ENCODE data around the gene LYZL1.

Gene LYZL1

DNA sequence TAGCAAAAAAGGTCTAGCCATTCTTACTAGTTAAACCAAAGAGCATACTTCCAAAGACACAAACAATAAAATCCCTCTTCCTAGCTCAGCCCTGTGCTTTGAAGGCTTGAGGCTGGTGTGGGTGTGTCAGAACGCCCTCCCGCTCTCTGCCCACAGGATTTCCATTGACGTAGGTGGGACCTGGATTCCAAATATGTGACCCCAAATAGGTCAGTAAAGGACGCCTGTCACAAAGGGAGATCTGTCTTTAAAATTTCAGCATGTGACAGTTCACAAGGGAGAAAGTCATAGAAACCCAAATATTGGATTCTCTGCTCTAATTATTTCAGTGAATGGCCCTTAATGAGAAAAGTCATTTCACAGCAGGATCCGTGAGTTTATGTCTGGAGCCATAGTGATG lies 39.9 kb upstream of the LYZL1 start:
- Histone ChIP-seq H3K36me3 (ENCODE audit: control insufficient read depth, insufficient read depth, low read length) (no peaks in the 10 kb centered on the region), H3K9me3 (ENCODE audit: control insufficient read depth, low read length) (no peaks in the 10 kb centered on the region), H3K27ac (ENCODE audit: insufficient read depth, low read length, poor library complexity, severe bottlenecking) (no peak overlapping the region), H3K4me3 (ENCODE audit: insufficient read depth, low read depth, low read length, poor library complexity, severe bottlenecking) (no peak overlapping the region), H3K4me1 (ENCODE audit: control insufficient read depth, insufficient read depth, low read length, poor library complexity, severe bottlenecking) (no peaks in the 10 kb centered on the region), H3K27me3 (replicated peaks; ENCODE audit: control insufficient read depth, insufficient read depth, low read length, poor library complexity, severe bottlenecking) (peaks cover 4% of the 10 kb centered on the region)
- no peak for DNase-seq

- Histone ChIP-seq H3K27ac (ENCODE audit: insufficient read depth, low read length, poor library complexity, severe bottlenecking) (no peak overlapping the region), H3K36me3 (ENCODE audit: control insufficient read depth, insufficient read depth, low read length) (no peaks in the 10 kb centered on the region), H3K4me1 (ENCODE audit: control insufficient read depth, insufficient read depth, low read length, poor library complexity, severe bottlenecking) (no peaks in the 10 kb centered on the region), H3K4me3 (ENCODE audit: insufficient read depth, low read depth, low read length, poor library complexity, severe bottlenecking) (no peak overlapping the region), H3K9me3 (ENCODE audit: control insufficient read depth, low read length) (no peaks in the 10 kb centered on the region), H3K27me3 (replicated peaks; ENCODE audit: control insufficient read depth, insufficient read depth, low read length, poor library complexity, severe bottlenecking) (peaks cover 4% of the 10 kb centered on the region)
- no peak for DNase-seq
Observed at GRCh38 chr10:29250066-29250465, 38.8 kb upstream of the LYZL1 start.

- Histone ChIP-seq H3K27ac (ENCODE audit: insufficient read depth, low read length, poor library complexity, severe bottlenecking) (no peak overlapping the region), H3K27me3 (replicated peaks; ENCODE audit: control insufficient read depth, insufficient read depth, low read length, poor library complexity, severe bottlenecking) (no peaks in the 10 kb centered on the region), H3K9me3 (ENCODE audit: control insufficient read depth, low read length) (no peaks in the 10 kb centered on the region), H3K4me1 (ENCODE audit: control insufficient read depth, insufficient read depth, low read length, poor library complexity, severe bottlenecking) (no peaks in the 10 kb centered on the region), H3K36me3 (ENCODE audit: control insufficient read depth, insufficient read depth, low read length) (no peaks in the 10 kb centered on the region), H3K4me3 (ENCODE audit: insufficient read depth, low read depth, low read length, poor library complexity, severe bottlenecking) (no peak overlapping the region)
- DNase-seq = no peak
Observed at GRCh38 chr10:29252811-29253689, 35.8 kb upstream of the LYZL1 start.

- Histone ChIP-seq H3K4me1 (ENCODE audit: control insufficient read depth, insufficient read depth, low read length, poor library complexity, severe bottlenecking) (no peaks in the 10 kb centered on the region), H3K4me3 (ENCODE audit: insufficient read depth, low read depth, low read length, poor library complexity, severe bottlenecking) (no peak overlapping the region), H3K36me3 (ENCODE audit: control insufficient read depth, insufficient read depth, low read length) (no peaks in the 10 kb centered on the region), H3K9me3 (ENCODE audit: control insufficient read depth, low read length) (no peaks in the 10 kb centered on the region), H3K27ac (ENCODE audit: insufficient read depth, low read length, poor library complexity, severe bottlenecking) (no peak overlapping the region), H3K27me3 (replicated peaks; ENCODE audit: control insufficient read depth, insufficient read depth, low read length, poor library complexity, severe bottlenecking) (no peaks in the 10 kb centered on the region)
- no peak for DNase-seq
Observed at GRCh38 chr10:29253690-29254029, 35.2 kb upstream of the LYZL1 start.

- H3K36me3 ChIP-seq (ENCODE audit: control insufficient read depth, insufficient read depth, low read length) = no peaks in the 10 kb centered on the region
- no peaks in the 10 kb centered on the region for H3K9me3 ChIP-seq (ENCODE audit: control insufficient read depth, low read length)
- no peaks in the 10 kb centered on the region for H3K4me1 ChIP-seq (ENCODE audit: control insufficient read depth, insufficient read depth, low read length, poor library complexity, severe bottlenecking)
- no peak overlapping the region for H3K27ac ChIP-seq (ENCODE audit: insufficient read depth, low read length, poor library complexity, severe bottlenecking)
- DNase-seq = no peak
- H3K27me3 ChIP-seq (replicated peaks; ENCODE audit: control insufficient read depth, insufficient read depth, low read length, poor library complexity, severe bottlenecking) = no peaks in the 10 kb centered on the region
- no peak overlapping the region for H3K4me3 ChIP-seq (ENCODE audit: insufficient read depth, low read depth, low read length, poor library complexity, severe bottlenecking)
Observed at GRCh38 chr10:29254123-29255046, 34.5 kb upstream of the LYZL1 start.

- no peak overlapping the region for H3K27ac ChIP-seq (ENCODE audit: insufficient read depth, low read length, poor library complexity, severe bottlenecking)
- H3K36me3 ChIP-seq (ENCODE audit: control insufficient read depth, insufficient read depth, low read length) = no peaks in the 10 kb centered on the region
- H3K27me3 ChIP-seq (replicated peaks; ENCODE audit: control insufficient read depth, insufficient read depth, low read length, poor library complexity, severe bottlenecking) = no peaks in the 10 kb centered on the region
- no peaks in the 10 kb centered on the region for H3K9me3 ChIP-seq (ENCODE audit: control insufficient read depth, low read length)
- H3K4me3 ChIP-seq (ENCODE audit: insufficient read depth, low read depth, low read length, poor library complexity, severe bottlenecking) = no peak overlapping the region
- H3K4me1 ChIP-seq (ENCODE audit: control insufficient read depth, insufficient read depth, low read length, poor library complexity, severe bottlenecking) = no peaks in the 10 kb centered on the region
- no peak for DNase-seq
Observed at GRCh38 chr10:29255104-29255503, 33.8 kb upstream of the LYZL1 start.

GRCh38 chr10:29256019-29256418 lies 32.9 kb upstream of the LYZL1 start:
- H3K4me1 ChIP-seq (ENCODE audit: control insufficient read depth, insufficient read depth, low read length, poor library complexity, severe bottlenecking) = no peaks in the 10 kb centered on the region
- H3K36me3 ChIP-seq (ENCODE audit: control insufficient read depth, insufficient read depth, low read length) = no peaks in the 10 kb centered on the region
- no peak overlapping the region for H3K4me3 ChIP-seq (ENCODE audit: insufficient read depth, low read depth, low read length, poor library complexity, severe bottlenecking)
- H3K27me3 ChIP-seq (replicated peaks; ENCODE audit: control insufficient read depth, insufficient read depth, low read length, poor library complexity, severe bottlenecking) = no peaks in the 10 kb centered on the region
- H3K9me3 ChIP-seq (ENCODE audit: control insufficient read depth, low read length) = no peaks in the 10 kb centered on the region
- no peak overlapping the region for H3K27ac ChIP-seq (ENCODE audit: insufficient read depth, low read length, poor library complexity, severe bottlenecking)
- DNase-seq = no peak

- no peaks in the 10 kb centered on the region for H3K27me3 ChIP-seq (replicated peaks; ENCODE audit: control insufficient read depth, insufficient read depth, low read length, poor library complexity, severe bottlenecking)
- H3K36me3 ChIP-seq (ENCODE audit: control insufficient read depth, insufficient read depth, low read length) = no peaks in the 10 kb centered on the region
- H3K27ac ChIP-seq (ENCODE audit: insufficient read depth, low read length, poor library complexity, severe bottlenecking) = no peak overlapping the region
- DNase-seq = no peak
- no peaks in the 10 kb centered on the region for H3K9me3 ChIP-seq (ENCODE audit: control insufficient read depth, low read length)
- H3K4me1 ChIP-seq (ENCODE audit: control insufficient read depth, insufficient read depth, low read length, poor library complexity, severe bottlenecking) = no peaks in the 10 kb centered on the region
- H3K4me3 ChIP-seq (ENCODE audit: insufficient read depth, low read depth, low read length, poor library complexity, severe bottlenecking) = no peak overlapping the region
Observed at GRCh38 chr10:29256586-29256985, 32.3 kb upstream of the LYZL1 start.

- no peaks in the 10 kb centered on the region for H3K4me1 ChIP-seq (ENCODE audit: control insufficient read depth, insufficient read depth, low read length, poor library complexity, severe bottlenecking)
- no peaks in the 10 kb centered on the region for H3K36me3 ChIP-seq (ENCODE audit: control insufficient read depth, insufficient read depth, low read length)
- no peaks in the 10 kb centered on the region for H3K27me3 ChIP-seq (replicated peaks; ENCODE audit: control insufficient read depth, insufficient read depth, low read length, poor library complexity, severe bottlenecking)
- DNase-seq = no peak
- no peak overlapping the region for H3K27ac ChIP-seq (ENCODE audit: insufficient read depth, low read length, poor library complexity, severe bottlenecking)
- no peaks in the 10 kb centered on the region for H3K9me3 ChIP-seq (ENCODE audit: control insufficient read depth, low read length)
- no peak overlapping the region for H3K4me3 ChIP-seq (ENCODE audit: insufficient read depth, low read depth, low read length, poor library complexity, severe bottlenecking)
Observed at GRCh38 chr10:29257106-29257783, 31.6 kb upstream of the LYZL1 start.

DNA sequence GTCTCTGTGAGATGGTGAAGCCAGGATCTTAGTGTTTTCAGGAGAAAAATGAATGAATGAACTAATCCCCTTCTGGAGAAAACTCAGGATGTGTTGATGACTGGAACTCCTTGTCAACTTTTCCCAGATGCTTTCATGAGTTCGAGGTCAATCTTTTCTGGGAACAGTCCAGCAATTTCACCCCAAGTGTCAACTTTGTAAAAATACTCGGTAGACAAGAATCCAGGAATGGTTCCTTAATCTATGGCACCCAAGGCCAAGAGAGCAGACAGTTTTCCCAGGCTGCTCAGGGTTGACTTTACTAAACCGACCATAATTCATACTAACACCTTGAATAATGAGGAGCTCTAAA lies 31.1 kb upstream of the LYZL1 start:
- no peaks in the 10 kb centered on the region for H3K36me3 ChIP-seq (ENCODE audit: control insufficient read depth, insufficient read depth, low read length)
- DNase-seq = no peak
- no peak overlapping the region for H3K4me3 ChIP-seq (ENCODE audit: insufficient read depth, low read depth, low read length, poor library complexity, severe bottlenecking)
- no peak overlapping the region for H3K27ac ChIP-seq (ENCODE audit: insufficient read depth, low read length, poor library complexity, severe bottlenecking)
- H3K27me3 ChIP-seq (replicated peaks; ENCODE audit: control insufficient read depth, insufficient read depth, low read length, poor library complexity, severe bottlenecking) = no peaks in the 10 kb centered on the region
- no peaks in the 10 kb centered on the region for H3K4me1 ChIP-seq (ENCODE audit: control insufficient read depth, insufficient read depth, low read length, poor library complexity, severe bottlenecking)
- H3K9me3 ChIP-seq (ENCODE audit: control insufficient read depth, low read length) = no peaks in the 10 kb centered on the region
